ENCODE results near the gene ZSCAN5C.
"Not testable (repeated sequence)": the region's sequence is repeated elsewhere in the genome, so short reads cannot be mapped to it uniquely, and the experiment has no call there.

The ZSCAN5C gene, protein sequence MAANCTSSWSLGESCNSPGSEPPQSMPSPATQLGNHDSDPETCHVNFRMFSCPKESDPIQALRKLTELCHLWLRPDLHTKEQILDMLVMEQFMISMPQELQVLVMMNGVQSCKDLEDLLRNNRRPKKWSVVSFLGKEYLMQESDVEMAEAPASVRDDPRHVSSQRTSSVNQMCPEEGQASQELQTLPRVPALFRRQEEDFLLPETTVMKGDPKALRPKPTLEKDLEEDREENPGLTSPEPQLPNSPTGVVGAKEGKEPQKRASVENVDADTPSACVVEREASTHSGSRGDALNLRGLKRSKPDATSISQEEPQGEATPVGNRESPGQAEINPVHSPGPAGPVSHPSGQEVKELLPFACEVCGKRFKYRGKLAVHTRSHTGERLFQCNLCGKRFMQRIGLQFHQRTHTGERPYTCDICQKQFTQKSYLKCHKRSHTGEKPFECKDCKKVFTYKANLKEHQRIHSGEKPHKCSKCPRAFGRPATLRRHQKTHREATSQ

DNA sequence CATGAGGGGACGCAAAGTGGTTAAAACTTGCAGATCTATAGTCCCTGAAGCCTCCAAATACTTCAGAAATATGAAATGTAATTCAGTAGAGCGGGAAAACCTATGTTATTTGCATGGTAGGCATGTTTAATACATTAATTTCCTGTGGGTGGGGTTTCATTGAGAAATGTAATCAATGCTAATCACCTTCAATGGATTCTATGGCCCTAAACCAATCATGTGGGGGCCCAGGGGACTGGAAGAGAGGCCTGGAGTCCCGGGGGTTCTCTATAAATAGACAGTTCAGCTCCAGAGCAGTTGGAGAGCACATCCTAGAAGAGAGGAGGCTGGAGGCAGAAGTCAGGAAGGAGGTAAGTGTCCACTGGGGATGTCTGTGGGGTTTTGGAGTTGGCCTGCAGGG is at the start of gene ZSCAN5C:
TSS of gene ZSCAN5C (plus strand) at position 301 of the 400 bp plus-strand sequence. CDS start 3,641 bp downstream, outside the sequence.
- no peak for DNase-seq

DNA sequence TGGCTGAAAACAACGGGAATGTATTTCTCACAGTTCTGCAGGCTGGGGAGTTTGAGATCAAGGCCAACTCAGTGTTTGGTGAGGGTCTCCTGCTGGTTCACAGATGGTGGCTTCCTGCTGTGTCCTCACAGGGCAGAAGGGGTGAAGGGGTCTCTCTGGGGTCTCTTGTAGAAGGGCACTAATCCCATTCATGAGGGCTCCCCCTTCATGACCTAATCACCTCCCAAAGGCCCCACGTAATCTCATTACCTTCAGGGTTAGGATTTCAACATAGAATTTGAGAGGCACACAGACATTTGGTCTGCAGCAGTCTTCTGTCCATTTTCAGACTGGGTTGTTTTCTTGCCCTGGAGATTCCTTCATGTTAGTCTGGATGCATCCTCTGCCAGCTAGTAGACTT is 49.4 kb upstream of the ZSCAN5C start:
- no peak for DNase-seq

DNA sequence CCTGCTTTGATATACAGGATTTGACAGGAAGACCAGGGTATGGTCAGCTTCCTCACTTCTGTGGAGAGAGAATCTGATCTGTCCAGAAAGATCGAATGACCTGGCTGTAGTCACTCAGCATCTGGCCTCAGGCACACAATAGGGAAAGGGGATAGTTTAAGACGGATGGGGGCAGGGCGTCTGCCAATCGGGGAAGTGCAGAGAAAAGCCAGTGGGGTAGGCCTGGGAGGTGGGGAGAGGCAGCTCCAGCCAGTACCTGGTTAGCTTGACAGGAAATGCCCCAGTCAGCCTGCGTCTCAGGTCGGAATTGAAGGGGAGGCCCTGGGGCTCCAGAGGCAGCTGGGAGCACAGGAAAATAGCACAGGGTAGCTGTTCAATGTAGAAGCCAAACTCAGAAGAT is 48.6 kb upstream of the ZSCAN5C start:
- DNase-seq, result no peak

DNA sequence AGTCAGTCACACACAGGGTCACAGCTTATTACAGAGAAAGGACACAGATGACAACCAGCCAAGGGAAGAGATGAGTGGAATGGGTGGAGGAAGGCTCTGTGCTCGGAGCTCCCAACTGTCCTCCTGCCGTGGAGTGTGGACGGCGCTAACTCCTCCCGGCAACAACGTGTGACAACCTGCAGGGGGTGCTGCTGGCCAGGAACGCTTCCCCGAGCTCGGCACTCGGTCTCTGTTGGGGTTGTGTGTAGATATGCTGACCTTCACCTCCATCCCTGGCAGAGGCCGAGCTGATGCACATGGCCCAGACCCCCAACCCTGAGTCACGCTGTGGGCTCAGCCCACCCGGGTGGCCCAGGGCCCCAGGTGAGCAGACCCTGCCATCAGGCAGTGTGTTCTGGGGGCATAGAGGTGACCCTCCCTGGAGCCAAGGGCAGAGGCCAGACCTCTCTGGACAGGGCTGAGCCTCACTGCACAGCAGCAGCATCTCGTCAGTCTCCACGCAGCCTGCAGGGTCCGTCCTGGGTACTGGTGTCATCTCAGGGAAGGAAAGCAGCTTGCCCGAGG is 46.9 kb upstream of the ZSCAN5C start:
- no peak for DNase-seq

DNA sequence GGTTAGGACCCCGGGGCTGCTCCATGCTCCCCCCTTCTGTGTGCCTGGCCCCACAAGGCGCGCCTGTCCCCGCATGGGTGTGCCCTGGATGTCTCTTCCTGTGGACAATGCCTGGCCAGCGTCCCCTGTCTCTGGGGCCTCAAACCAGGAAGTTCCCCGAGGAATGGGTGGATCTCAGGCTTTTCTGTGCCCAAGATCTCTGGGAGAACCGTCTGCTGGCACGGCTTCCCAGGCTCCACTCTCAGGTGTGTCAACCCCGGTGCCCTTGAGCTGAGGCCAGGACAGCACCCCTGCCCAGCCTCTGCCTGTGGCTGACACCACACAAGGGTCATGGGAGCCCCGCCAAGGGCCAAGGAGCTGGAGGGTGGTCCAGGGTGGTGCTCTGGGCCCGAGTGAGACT is 45.3 kb upstream of the ZSCAN5C start:
- DNase-seq, result no peak

DNA sequence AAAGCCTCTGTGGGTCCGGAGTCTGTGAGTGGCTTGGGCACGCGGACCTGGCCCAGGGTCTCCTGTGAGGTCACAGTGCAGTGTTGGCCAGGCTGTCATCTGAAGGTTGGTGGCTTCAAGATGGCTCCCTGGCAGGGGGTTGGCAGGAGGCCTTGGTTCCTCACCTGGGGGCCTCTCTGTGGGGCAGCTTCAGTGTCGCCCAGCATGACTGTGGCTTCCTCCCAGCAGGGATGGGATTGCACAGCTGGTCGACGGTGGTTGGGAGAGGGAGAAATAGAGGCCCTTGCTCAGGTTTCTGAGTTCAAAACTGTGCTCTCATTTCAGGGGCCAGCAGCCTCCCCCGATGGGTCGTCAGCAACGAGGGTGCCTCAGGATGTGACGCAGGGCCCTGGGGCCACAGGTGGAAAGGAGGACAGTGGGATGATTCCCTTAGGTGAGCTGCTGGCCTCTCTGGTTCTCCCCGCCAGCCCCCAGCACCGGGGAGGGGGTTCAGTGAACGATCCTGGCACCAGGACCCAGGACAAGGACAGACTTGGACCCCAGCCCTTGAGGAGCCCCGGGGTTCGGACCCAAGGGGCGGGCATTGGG is 43.8 kb upstream of the ZSCAN5C start:
- DNase-seq, result no peak

DNA sequence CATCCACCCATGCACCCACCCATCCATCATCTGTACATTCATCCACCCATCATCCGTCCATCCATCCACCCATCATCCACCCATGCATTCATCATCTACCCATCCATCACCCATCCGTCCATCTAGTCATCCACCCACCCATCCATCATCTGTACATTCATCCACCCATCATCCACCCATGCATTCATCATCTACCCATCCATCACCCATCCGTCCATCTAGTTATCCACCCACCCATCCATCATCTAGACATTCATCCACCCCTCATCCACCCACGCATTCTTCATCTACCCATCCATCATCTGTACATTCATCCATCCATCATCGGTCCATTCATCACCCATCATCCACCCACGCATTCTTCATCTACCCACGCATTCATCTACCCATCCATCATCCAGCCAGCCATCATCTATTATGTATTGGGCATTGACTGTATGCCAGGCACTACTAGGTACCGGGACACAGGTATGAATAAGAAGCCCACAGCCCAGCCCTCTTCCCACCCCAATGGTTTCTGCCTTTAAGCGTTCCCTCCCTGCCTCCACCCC is 43.0 kb upstream of the ZSCAN5C start:
- no peak for DNase-seq

DNA sequence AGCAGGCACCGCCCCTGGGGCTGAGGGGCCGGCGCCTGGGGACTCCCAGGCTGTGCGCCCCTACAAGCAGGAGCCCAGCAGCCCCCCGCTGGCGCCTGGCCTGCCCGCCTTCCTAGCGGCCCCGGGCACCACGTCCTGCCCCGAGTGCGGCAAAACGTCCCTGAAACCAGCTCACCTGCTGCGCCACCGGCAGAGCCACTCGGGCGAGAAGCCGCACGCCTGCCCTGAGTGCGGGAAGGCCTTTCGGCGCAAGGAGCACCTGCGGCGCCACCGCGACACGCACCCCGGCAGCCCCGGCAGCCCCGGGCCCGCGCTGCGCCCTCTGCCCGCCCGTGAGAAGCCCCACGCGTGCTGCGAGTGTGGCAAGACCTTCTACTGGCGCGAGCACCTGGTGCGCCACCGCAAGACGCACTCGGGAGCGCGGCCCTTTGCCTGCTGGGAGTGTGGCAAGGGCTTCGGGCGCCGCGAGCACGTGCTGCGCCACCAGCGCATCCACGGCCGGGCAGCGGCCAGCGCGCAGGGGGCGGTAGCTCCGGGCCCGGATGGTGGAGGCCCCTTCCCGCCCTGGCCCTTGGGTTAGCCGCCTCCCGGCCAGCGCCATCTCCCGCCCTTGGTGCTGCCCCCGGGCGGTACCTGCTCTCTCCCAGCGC is 42.3 kb upstream of the ZSCAN5C start:
- no peak for DNase-seq

DNA sequence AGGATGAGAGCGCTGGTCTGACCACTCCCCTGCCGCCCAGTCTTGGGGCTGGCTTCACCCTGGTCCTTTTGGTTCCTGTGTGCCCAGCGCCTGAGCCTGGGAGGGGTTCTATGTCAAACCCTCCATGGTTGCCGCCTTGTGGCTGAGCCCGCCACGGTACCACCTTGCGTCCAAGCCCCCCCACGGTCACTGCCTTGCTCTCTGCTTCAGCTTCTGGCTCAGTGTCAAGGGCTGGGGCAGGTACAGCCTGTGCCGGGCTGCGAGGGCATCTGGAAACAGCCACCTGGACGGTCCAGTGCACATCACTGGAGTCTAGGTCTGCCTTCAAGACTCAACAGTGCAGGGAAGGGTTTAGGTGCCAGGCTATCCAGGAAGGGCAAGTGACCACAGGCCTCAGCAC is 40.5 kb upstream of the ZSCAN5C start:
- no peak for DNase-seq

DNA sequence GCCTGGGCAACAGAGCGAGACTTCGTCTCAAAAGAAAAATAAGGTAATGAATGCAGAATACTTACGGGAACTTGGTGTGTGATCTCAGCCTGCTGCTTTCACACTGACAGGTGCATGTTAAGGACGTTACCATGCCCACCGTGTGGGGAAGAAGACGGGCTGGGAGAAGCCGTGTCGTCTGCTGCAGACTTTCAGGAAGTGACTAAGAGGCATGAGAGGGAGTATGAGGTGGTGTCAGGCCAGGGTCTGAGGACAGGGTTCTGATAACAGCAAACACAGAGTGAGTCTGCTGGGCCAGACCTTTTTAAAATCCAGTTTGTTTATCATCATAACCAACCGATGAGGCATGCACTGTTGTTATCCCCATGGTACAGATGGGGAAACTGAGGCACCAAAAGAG is 39.8 kb upstream of the ZSCAN5C start:
- no peak for DNase-seq

DNA sequence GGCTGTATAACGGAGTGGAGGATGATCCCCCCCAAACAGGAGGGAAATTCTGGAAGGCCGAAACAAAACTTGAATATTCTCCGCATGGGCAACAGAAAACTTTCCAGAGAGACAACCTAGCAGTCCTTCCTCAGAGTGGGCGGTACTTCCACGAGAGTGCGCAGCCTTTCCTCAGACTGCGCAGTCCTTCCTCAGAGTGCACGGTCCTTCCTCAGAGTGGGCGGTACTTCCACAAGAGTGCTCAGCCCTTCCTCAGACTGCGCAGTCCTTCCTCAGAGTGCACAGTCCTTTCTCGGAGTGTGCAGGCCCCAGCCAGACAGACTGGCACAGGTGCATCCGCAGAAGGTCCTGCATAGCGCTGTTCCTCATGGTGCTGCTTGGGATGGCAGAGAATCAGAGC is 39.0 kb upstream of the ZSCAN5C start:
- DNase-seq, result no peak

DNA sequence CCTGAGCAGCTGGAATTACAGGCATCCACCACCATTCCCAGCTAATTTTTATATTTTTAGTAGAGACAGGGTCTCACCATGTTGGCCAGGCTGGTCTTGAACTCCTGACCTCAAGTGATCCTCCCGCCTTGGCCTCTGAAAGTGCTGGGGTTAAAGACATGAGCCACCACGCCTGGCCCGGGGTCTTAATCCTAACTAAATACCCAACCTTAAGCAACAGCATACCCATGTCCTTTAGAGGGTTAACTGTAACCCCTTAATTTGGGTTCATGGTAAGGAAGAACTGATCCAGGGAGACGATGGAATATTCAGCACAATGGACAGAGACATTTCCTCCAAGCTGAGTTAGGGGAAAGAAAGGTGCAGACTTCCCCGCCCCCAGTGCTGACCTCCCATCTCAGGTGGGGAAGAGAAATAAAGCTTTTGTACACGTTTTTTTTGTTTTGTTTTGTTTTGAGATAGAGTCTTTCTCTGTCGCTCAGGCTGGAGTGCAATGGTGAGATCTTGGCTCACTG is 35.0 kb upstream of the ZSCAN5C start:
- DNase-seq, result no peak

DNA sequence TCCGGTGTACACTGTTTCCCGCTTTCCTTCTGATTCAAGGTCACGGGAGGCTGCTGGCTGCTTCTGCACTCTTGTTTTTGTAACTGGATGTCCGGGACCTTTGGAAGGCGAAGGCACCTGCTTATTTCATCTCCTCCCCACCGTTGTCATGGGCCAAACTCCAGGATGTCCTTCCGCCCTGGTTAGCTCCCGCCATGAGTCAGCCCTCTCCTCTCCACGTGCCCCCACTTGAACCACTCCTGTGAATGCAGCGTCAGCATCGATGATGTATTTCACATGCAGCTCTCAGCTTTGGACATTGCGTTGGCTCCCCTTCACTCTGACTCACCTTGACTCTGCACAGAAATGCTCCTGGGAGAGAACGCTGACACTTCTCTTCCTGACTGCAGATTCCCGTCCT is 31.8 kb upstream of the ZSCAN5C start:
- DNase-seq, result no peak

DNA sequence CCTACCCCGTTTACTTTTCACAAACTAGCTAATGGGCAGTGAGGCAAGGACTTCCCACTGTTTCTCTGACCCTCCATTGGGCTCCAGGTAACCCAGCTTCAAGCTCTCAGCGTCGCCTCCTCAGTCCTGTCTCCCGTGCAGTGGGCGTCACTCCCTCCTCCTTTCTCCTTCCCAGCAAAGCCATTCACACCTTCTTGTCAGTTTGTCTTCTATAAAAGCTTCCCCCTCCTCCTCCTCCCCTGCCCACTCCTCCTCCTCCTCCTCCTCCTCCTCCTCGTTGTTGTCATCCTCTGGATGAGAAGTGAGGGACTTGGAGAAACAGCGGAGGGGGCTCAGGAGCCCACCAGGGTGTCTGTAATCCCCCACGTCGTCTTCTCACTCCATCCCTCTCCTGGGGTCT is 28.0 kb upstream of the ZSCAN5C start:
- DNase-seq, result no peak

DNA sequence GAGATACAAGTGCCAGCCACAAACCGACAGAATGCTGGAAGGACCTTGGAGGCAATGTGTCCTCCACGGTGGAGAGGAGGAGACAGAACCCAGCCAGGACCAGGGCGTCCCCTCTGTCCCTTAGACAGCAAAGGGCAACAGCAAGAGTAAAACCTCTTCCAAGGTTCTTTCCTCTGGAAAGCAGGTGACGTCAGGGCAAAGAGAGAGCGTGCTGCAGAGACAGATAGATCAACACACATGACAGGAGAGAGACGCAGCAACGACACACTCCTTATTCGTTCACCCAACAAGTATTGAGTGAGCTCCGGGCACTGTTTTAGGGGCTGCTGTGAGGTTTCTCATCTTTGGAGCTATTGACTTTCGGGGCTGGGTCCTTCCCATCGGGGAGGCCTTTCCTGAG is 27.5 kb upstream of the ZSCAN5C start:
- DNase-seq, result no peak

DNA sequence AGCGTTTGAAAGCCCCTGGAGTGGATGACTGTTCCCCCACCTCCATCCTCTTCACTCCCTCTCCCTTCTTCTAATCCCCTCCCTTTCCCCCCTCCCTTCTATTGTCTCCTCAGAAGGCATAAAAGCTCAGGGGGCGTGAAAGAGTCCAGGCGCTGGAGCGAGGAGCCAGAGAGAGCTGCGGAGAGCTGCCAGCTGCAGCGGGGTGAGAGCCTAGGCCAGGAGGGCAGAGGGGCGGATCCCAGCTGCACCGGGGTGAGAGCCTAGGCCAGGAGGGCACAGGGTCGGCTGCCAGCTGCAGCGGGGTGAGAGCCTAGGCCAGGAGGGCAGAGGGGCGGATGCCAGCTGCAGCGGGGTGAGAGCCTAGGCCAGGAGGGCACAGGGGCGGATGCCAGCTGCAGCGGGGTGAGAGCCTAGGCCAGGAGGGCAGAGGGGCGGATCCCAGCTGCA is 26.2 kb upstream of the ZSCAN5C start, which contains the start of gene GALP:
TSS of gene GALP (plus strand) at position 148 of the 447 bp plus-strand sequence. CDS start 1,101 bp downstream, outside the sequence.
- not testable (repeated sequence) for DNase-seq

DNA sequence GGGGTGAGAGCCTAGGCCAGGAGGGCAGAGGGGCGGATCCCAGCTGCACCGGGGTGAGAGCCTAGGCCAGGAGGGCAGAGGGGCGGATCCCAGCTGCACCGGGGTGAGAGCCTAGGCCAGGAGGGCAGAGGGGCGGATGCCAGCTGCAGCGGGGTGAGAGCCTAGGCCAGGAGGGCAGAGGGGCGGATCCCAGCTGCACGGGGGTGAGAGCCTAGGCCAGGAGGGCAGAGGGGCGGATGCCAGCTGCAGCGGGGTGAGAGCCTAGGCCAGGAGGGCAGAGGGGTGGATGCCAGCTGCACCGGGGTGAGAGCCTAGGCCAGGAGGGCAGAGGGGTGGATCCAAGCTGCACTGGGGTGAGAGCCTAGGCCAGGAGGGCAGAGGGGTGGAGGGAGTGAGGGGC is 25.8 kb upstream of the ZSCAN5C start:
- DNase-seq, result not testable (repeated sequence)

DNA sequence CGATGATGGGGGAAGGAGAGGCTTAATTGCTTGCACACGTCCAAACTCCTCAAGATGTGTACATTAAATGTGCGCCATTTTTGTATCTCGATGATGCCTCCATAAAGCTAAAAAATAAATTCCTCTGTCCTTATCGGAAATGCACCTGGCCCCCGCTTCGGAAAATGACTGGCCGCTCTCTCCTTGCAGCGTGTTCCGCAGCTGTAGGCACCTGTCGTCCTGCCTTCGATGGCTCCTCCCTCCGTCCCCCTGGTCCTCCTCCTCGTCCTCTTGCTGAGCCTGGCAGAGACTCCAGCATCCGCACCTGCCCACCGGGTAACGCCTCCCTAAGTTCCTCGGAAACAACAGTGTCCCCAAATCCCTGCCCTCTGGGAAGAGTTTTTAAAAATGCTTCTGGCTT is 25.2 kb upstream of the ZSCAN5C start:
- DNase-seq, result no peak

DNA sequence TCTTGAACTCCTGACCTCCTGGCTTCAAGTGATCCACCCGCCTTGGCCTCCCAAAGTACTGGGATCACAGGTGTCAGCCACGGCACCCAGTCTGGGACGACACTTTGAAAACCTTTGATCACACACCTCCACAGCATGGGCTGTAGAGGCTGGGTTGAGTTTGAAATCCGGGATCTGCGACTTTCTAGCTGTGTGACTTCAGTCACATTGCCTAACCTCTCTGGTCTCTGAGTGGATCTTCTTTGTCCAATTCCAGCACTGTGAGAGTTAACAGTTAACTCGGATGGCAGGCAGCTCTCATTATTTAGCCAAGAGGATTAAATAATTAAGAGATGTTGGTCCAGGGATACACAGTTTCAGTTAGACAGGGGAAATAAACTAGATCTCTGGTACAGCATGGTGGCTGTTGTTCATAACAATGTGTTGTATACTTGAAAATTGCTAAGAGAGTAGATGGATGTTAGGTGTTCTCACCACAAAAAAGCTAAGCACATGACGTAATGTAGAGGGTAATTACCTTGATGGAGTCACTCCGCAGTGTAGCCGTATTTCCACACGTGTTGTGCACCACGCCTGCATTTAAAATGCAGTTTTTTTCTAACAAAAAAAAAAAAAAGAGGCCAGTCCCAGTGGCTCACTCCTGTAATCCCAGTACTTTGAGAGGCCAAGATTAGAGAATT is 24.4 kb upstream of the ZSCAN5C start:
- no peak for DNase-seq

DNA sequence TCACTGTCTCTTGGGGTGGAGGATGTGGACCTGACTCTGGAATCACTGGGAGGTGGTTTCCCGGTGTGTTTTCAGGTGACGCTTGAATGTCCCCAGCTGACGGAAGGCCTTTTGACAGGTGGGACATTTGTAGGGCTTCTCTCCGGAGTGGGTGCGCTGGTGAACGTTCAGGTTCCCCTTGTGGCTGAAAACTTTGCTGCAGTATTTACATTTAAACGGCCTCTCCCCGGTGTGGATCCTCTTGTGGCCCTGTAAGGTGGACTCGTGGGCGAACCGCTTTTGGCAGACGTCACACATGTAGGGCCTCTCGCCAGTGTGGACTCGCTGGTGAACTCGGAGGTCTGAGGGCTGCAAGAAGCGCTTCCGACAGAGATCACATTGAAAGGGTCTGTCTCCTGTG is 12.3 kb upstream of the ZSCAN5C start:
- DNase-seq, result no peak

DNA sequence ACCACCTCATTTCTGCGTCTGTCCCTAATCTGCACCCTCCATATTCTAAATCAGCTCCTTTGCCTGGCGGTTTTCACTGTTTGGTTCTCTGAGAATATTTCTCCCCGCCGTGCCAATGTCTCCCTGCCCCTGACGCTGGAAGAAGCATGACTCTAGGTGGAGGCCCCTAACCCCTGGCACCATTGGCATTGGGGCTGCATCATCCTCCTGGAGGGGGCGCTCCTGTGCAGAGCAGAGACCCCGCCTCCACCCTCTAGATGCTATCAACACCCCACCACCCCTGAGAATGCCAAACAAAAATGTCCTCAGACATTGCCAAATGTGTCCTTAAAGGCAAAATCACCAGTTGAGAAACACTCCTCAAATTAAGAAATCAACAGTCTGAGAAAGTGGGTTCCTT is 11.0 kb upstream of the ZSCAN5C start:
- DNase-seq, result no peak

DNA sequence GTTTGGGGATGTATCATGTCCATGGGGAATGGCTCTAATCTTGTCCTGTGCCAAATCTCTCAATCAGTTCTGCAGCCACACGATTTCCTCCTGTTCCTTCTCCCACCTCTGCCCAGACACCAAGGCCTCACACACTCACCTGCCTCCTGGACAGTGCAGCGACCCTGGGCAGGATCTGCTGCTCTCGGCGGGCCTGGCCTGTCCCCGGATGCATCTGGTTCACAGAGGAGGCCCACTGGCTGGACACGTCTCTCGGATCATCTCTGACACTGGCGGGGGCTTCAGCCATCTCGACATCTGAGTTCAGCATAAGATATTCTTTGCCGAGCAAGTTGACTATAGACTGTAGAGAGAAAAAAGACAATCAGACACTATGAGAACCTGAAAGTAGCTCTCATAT is 10.4 kb upstream of the ZSCAN5C start:
- no peak for DNase-seq
